Motor neuron (in vitro differentiated cells): ENCODE results near the gene B3GALNT1. TPM values are rescaled to one million over a fixed set of nuclear protein-coding genes. Genes with fewer than 3 reads are reported as not detected.
A peak's percentile ranks its signal among the peaks of the same experiment; 100 is the strongest.

Source experiments
- ATAC-seq, 8 experiments: fragments of 200-7000 bp; cut with Tn5 transposase; replicated peaks in 6 of 8; 2 replicates each; pipeline ENCODE4 v1.8.0; 2021; ENCODE audit warnings: mild to moderate bottlenecking in 8 of 8, moderate library complexity in 8 of 8
- H3K27ac ChIP-seq, 2 donors: fragments of 250-450 bp; sonication (Bioruptor Pico); 2 replicates each; pipeline ENCODE4 v1.9.0; 2021; ENCODE audit warnings: antibody characterized with exemption in 2 of 2, mild to moderate bottlenecking in 2 of 2, moderate library complexity in 1 of 2
- H3K4me1 ChIP-seq, 2 donors: fragments of 250-450 bp; sonication (Bioruptor Pico); replicated peaks in 1 of 2; 2 replicates each; pipeline ENCODE4 v1.6.1; 2021; ENCODE audit warnings: antibody characterized with exemption in 2 of 2, mild to moderate bottlenecking in 2 of 2, moderate library complexity in 1 of 2
- H3K4me3 ChIP-seq, 5 donors: fragments of 250-450 bp; sonication (Bioruptor Pico); 2 replicates each; pipeline ENCODE4 v1.9.0; 2021; ENCODE audit warnings: antibody characterized with exemption in 5 of 5, mild to moderate bottlenecking in 5 of 5, moderate library complexity in 4 of 5
- WGBS, 10 experiments: fragments of 450-650 bp; shearing (Covaris generic); methylation state at CpG; one replicate each; pipeline ENCODE4 v1.0.0; 2022; 5-methylcytosine and 5-hydroxymethylcytosine counted together
- in situ Hi-C, 9 experiments: fragments of 400-800 bp; cut with MboI; loops; one replicate each; pipeline ENCODE4 v1.15.0; 2021; ENCODE audit warnings: low sequenced_read_pairs in 9 of 9, low pct_unique_long_range_greater_than_20kb in 2 of 9; ENCODE audit not compliant: unreplicated experiment in 9 of 9
- total RNA-seq, 8 experiments: library from RNA; unstranded; fragments of 300-600 nt; gene quantifications; 2 replicates each; pipeline versions ENCODE4 v1.2.3 to v1.2.4, GENCODE V29; 2022

The B3GALNT1 gene
- total RNA-seq = 10 to 100 TPM in 7 of 8 experiments, 1 to 10 TPM in 1; 6.7 to 64.4 (median 23.0) TPM

- H3K4me3 ChIP-seq = peak within 1 kb of the TSS; percentile 28 to 53 (median 41)
- in situ Hi-C loops = no loop called here
- H3K4me1 ChIP-seq = peaks cover 0 to 3% of the 10 kb centered on the region in 2 donors
- ATAC-seq = peak; percentile 60 to 91 (median 87)
- 2 to 60% (median 28%) methylated on average over 1 to 14 of the region's 97 CpGs; no CpG with 5 or more reads in 2 of the 10 experiments for WGBS, 10 experiments
- H3K27ac ChIP-seq = peak within 1 kb of the TSS; percentile 1 to 67
Measured at GRCh38 chr3:161104561-161105551, at the start of gene B3GALNT1. TSS of gene B3GALNT1 (minus strand) at chr3:161105349. CDS start at chr3:161086754, 18,595 bp downstream.

- in situ Hi-C loops = no loop called here
- no peak for ATAC-seq
- H3K4me1 ChIP-seq = peaks cover 0 to 5% of the 10 kb centered on the region in 2 donors
- WGBS, 10 experiments = 18 to 93% (median 87%) methylated on average over 2 to 3 of the region's 3 CpGs; no CpG with 5 or more reads in 2 of the 10 experiments
- H3K27ac ChIP-seq = no peak overlapping the region
- no peak overlapping the region for H3K4me3 ChIP-seq
Measured at GRCh38 chr3:161153480-161153879, 48.3 kb upstream of the B3GALNT1 start.

GRCh38 chr3:161150001-161150525 lies 44.9 kb upstream of the B3GALNT1 start:
- in situ Hi-C loops = no loop called here
- Histone ChIP-seq H3K27ac (no peak overlapping the region), H3K4me1 (peaks cover 0 to 5% of the 10 kb centered on the region in 2 donors), H3K4me3 (no peak overlapping the region)
- no peak for ATAC-seq

- Histone ChIP-seq H3K27ac (no peak overlapping the region), H3K4me1 (peaks cover 0 to 5% of the 10 kb centered on the region in 2 donors), H3K4me3 (no peak overlapping the region)
- in situ Hi-C loops = no loop called here
- ATAC-seq = peak in 3 of 8 experiments; percentile 36 to 95 (median 81)
- WGBS, 10 experiments = 17 to 50% (median 25%) methylated on average over 1 of the region's 1 CpG; no CpG with 5 or more reads in 6 of the 10 experiments
Measured at GRCh38 chr3:161149529-161149928, 44.4 kb upstream of the B3GALNT1 start.

DNA sequence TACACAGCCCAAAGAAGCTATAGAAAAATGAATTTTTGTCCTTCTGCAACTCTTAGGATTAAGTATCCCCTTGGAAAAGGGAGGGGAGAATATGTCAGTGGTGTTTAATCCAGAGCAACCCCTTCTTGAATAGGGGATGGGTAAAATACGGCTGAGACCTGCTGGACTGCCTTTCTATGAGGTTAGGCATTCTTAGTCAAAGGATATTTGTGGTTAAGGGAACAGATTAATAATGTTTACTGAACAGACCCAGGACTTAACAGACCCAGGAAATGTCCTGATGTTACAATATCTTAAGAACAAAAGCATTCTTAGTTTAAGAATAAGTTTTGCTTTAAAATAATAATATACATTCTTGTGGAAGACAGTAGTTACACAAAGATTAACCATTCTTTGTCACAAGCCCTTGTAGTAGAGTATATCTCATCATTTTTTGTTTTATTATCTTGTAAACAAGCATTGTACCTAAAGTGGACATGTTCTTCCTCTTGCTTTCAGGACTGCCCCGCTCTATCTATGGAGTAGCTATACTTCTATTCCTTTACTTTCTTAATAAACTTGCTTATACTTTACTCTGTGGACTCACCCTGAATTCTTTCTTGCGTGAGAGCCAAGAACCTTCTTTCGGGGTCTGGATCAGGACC lies 43.8 kb upstream of the B3GALNT1 start:
- H3K27ac ChIP-seq = no peak overlapping the region
- H3K4me3 ChIP-seq = no peak overlapping the region
- H3K4me1 ChIP-seq = peaks cover 0 to 5% of the 10 kb centered on the region in 2 donors
- peak in 1 of 8 experiments; percentile 18 for ATAC-seq
- in situ Hi-C loops = no loop called here
- 55 to 100% (median 81%) methylated on average over 1 to 4 of the region's 4 CpGs for WGBS, 10 experiments

DNA sequence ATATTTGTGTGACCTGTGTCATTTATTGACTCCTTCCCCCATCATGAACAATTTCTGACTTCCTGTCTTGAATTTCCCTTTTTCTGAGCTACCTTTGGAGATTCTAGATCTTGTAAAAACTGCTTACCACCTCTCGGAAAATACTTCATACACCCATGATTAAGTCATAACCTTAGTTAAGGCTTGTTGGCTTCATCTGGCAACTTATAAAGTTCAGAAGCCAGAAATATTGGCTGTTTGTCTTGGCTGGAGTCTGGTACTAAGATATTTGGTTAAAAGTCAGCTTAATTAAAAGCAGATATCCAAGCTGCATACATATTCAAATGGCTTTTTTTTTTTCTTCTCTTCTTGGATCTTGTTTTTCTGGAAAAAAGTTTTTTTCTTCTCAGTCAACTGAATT lies 37.3 kb upstream of the B3GALNT1 start:
- 50 to 91% (median 88%) methylated on average over 1 of the region's 1 CpG; no CpG with 5 or more reads in 5 of the 10 experiments for WGBS, 10 experiments
- in situ Hi-C loops = no loop called here
- H3K27ac ChIP-seq = no peak overlapping the region
- H3K4me3 ChIP-seq = no peak overlapping the region
- ATAC-seq = peak in 2 of 8 experiments; percentile 27 to 38
- no peaks in the 10 kb centered on the region for H3K4me1 ChIP-seq

- Histone ChIP-seq H3K4me3 (no peak overlapping the region), H3K27ac (no peak overlapping the region), H3K4me1 (no peaks in the 10 kb centered on the region)
- ATAC-seq = no peak
- in situ Hi-C loops = no loop called here
- WGBS, 10 experiments = 60 to 100% (median 73%) methylated on average over 1 to 3 of the region's 3 CpGs
Measured at GRCh38 chr3:161139686-161140085, 34.5 kb upstream of the B3GALNT1 start.

- in situ Hi-C loops = no loop called here
- no peak for ATAC-seq
- Histone ChIP-seq H3K4me3 (no peak overlapping the region), H3K4me1 (no peaks in the 10 kb centered on the region), H3K27ac (no peak overlapping the region)
- 29 to 100% (median 85%) methylated on average over 1 to 2 of the region's 2 CpGs; no CpG with 5 or more reads in 2 of the 10 experiments for WGBS, 10 experiments
Measured at GRCh38 chr3:161137260-161137659, 32.1 kb upstream of the B3GALNT1 start.

DNA sequence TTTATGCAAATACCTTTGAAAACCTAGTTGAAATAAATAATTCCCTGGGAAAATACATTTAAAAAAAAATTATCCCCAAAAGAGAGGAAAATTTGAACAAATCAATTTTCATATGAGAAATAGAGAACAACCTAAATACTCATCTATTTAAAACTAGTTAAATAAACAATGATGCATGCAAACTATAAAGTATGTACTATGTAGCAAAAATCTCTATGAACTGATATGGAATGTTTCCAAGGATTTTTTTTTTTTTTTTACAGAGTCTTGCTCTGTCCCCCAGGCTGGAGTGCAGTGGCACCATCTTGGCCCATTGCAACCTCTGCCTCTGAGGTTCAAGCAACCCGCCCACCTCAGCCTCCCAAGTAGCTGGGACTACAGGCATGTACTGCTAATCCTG lies 27.2 kb upstream of the B3GALNT1 start:
- H3K4me3 ChIP-seq = no peak overlapping the region
- H3K4me1 ChIP-seq = no peaks in the 10 kb centered on the region
- in situ Hi-C loops = no loop called here
- no peak for ATAC-seq
- 83 to 100% (median 100%) methylated on average over 1 of the region's 1 CpG; no CpG with 5 or more reads in 7 of the 10 experiments for WGBS, 10 experiments
- H3K27ac ChIP-seq = no peak overlapping the region

GRCh38 chr3:161126495-161126894 lies 21.3 kb upstream of the B3GALNT1 start:
- Histone ChIP-seq H3K4me3 (no peak overlapping the region), H3K27ac (no peak overlapping the region), H3K4me1 (no peaks in the 10 kb centered on the region)
- 45 to 80% (median 61%) methylated on average over 1 to 2 of the region's 2 CpGs; no CpG with 5 or more reads in 1 of the 10 experiments for WGBS, 10 experiments
- in situ Hi-C loops = no loop called here
- no peak for ATAC-seq

DNA sequence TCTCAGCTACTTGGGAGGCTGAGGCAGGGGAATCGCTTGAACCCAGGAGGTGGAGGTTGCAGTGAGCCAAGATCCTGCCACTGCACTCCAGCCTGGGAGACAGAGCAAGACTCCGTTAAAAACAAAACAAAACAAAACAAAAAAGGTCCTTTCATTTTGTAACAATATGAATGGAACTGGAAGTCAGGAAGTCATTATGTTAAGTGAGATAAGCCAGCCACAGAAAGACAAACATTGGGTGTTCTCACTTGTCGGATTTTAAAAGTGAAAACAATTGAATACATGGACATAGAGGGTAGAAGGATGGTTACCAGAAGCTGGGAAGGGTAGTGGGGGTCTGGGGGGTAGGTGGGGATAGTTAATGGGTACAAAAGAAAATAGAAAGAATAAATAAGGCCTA lies 12.5 kb upstream of the B3GALNT1 start:
- in situ Hi-C loops = no loop called here
- H3K27ac ChIP-seq = no peak overlapping the region
- H3K4me1 ChIP-seq = no peaks in the 10 kb centered on the region
- no peak overlapping the region for H3K4me3 ChIP-seq
- ATAC-seq = no peak
- 0 to 100% (median 63%) methylated on average over 1 to 2 of the region's 3 CpGs; no CpG with 5 or more reads in 4 of the 10 experiments for WGBS, 10 experiments

- 100% methylated on average over 1 of the region's 1 CpG; no CpG with 5 or more reads in 9 of the 10 experiments for WGBS, 10 experiments
- no peak overlapping the region for H3K4me3 ChIP-seq
- ATAC-seq = peak in 4 of 8 experiments; percentile 10 to 47 (median 30)
- no peak overlapping the region for H3K27ac ChIP-seq
- H3K4me1 ChIP-seq = peaks cover 0 to 3% of the 10 kb centered on the region in 2 donors
- in situ Hi-C loops = no loop called here
Measured at GRCh38 chr3:161108840-161109239, 3.7 kb upstream of the B3GALNT1 start.

GRCh38 chr3:161107311-161107710 lies 2.2 kb upstream of the B3GALNT1 start:
- Histone ChIP-seq H3K4me1 (peaks cover 0 to 3% of the 10 kb centered on the region in 2 donors), H3K4me3 (no peak overlapping the region), H3K27ac (no peak overlapping the region)
- ATAC-seq = no peak
- in situ Hi-C loops = no loop called here
- 90 to 100% methylated on average over 1 of the region's 1 CpG; no CpG with 5 or more reads in 8 of the 10 experiments for WGBS, 10 experiments
